Head of caudate nucleus (tissue), 42 donors: ENCODE data around the gene FAM210B.

Experiments used
- DNase-seq, 42 donors: peaks; one replicate each; pipeline versions ENCODE4 v3.0.0 to v3.0.0-alpha.2; 2020 to 2021; ENCODE audit warnings: mixed read lengths in 7 of 42
- intact Hi-C: fragments of 100-400 bp; cut with DNase I; formaldehyde crosslinking; loops from one replicate; pipeline ENCODE4 v1.15.0; 2022

FAM210B gene

DNA sequence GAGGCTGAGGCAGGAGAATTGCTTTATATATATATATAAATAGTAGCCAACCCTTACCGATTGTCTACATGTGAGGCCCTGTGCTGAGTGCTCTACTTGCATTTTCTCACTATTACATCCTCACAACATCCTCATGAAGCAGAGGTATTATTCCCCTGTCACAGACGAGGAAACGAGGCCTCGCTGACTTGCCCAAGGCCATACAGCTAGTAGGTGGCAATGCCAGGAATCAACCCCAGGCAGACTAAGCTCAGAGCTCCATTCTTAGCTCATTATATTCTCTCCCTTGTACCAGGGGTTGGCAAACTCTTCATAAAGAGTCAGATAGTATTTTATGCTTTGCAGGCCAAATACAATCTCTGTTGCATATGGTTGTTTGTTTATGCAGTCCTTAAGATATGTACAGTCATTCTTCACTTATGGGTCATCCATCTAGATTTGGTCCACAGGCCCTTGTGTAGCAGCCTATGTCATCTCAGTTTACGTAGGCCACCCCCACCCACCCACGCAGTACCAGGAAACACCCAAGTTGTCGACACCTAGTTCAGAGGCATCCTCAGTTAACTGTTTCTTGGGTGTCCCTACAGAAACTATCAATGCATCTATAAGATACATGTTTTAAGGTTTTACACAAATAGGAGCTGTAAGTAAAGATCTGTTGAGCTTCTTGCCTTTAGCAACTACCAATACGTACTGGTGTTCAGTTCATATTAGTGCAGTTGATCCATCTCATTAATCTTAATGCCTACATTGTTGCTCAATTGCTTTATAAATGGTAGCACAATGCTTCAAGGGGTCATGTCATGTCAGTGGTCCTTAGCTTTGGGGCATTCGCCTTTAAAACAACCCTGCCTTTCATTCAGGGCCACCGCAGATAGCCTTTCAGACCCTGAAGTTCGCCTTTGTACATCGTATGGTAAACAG lies 56.3 kb downstream of the FAM210B start:
- intact Hi-C loops, result no loop called here
- DNase-seq, result no peak

GRCh38 chr20:56417402-56417801 lies 58.6 kb downstream of the FAM210B start:
- intact Hi-C loops, result no loop called here
- DNase-seq, result no peak

- intact Hi-C loops, result no loop called here
- no peak for DNase-seq
These were observed 59.1 kb downstream of the FAM210B start for GRCh38 chr20:56417911-56418310.
